LNCaP clone FGC (cell line): ENCODE data around the gene ATG14.
"Not testable (repeated sequence)": the region's sequence is repeated elsewhere in the genome, so short reads cannot be mapped to it uniquely, and the experiment has no call there.

Experiments used
- DNase-seq: peaks from one replicate; pipeline ENCODE4 v3.0.0-alpha.2; 2011; ENCODE audit warnings: low read depth
- H3K4me3 ChIP-seq: 2 replicates; pipeline ENCODE4 v1.5.1; 2011; ENCODE audit warnings: mild to moderate bottlenecking, low read depth, low read length, control low read depth
- TF ChIP-seq, protein P1 (sequence below): IDR thresholded peaks from 2 replicates; pipeline ENCODE4 v1.5.1; 2012; ENCODE audit warnings: mild to moderate bottlenecking; ENCODE audit not compliant: control insufficient read depth, insufficient read depth; ENCODE audit errors: extremely low read depth

The ATG14 gene

DNA sequence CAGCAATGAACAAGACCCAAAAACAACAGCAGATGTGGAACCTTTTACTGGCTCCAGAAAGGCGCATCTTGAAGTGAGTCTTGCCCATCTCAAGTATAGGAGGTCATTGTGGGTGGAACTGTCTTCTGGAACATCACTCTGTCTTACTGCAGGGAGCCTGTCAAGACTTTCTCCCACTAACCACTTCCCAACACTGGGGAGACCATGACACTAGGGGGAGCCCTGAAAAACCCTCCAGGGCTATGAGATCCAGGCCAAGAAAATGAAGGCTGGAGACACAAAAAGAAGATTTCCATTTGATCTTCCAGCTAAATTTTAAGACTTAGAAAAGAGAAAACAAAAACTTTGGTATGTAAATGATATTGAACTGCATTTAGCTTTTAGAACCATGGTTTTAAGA, 13.5 kb upstream of the ATG14 start:
- no peak for DNase-seq
- H3K4me3 ChIP-seq: no peak overlapping the region
- TF ChIP-seq, protein P1, sequence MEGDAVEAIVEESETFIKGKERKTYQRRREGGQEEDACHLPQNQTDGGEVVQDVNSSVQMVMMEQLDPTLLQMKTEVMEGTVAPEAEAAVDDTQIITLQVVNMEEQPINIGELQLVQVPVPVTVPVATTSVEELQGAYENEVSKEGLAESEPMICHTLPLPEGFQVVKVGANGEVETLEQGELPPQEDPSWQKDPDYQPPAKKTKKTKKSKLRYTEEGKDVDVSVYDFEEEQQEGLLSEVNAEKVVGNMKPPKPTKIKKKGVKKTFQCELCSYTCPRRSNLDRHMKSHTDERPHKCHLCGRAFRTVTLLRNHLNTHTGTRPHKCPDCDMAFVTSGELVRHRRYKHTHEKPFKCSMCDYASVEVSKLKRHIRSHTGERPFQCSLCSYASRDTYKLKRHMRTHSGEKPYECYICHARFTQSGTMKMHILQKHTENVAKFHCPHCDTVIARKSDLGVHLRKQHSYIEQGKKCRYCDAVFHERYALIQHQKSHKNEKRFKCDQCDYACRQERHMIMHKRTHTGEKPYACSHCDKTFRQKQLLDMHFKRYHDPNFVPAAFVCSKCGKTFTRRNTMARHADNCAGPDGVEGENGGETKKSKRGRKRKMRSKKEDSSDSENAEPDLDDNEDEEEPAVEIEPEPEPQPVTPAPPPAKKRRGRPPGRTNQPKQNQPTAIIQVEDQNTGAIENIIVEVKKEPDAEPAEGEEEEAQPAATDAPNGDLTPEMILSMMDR: no peak

- TF ChIP-seq, protein P1: no peak
- no peak overlapping the region for H3K4me3 ChIP-seq
- DNase-seq: no peak
Measured at GRCh38 chr14:55423969-55424368, 12.3 kb upstream of the ATG14 start.

GRCh38 chr14:55422338-55422737, 10.7 kb upstream of the ATG14 start:
- H3K4me3 ChIP-seq: not testable (repeated sequence)

GRCh38 chr14:55419663-55420062, 8.0 kb upstream of the ATG14 start:
- no peak for DNase-seq
- TF ChIP-seq, protein P1: no peak

More at GRCh38 chr14:55422338-55422737, 10.7 kb upstream of the ATG14 start:
- DNase-seq: not testable (repeated sequence)

DNA sequence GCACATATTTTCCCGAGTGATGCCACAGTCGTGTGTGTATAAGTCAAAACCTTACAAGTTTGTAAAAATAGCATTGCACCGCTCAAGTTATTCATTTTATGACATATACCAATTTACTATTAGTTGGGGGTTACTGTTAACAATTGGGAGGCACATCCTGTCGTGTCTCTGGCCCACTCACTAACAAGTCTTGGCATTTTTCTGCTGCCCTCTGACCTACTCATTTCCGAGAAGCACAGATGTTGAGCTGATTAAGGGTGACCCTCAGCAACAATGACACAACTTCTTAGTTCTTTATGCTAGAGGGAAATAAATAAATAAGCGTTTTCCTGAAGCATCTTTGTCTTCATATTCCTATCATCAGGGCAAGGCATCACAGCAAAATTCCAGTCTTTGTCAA, 6.8 kb upstream of the ATG14 start:
- TF ChIP-seq, protein P1: no peak
- DNase-seq: no peak
- H3K4me3 ChIP-seq: no peak overlapping the region

More at GRCh38 chr14:55419663-55420062, 8.0 kb upstream of the ATG14 start:
- no peak overlapping the region for H3K4me3 ChIP-seq

- no peak for DNase-seq
- H3K4me3 ChIP-seq: no peak overlapping the region
- TF ChIP-seq, protein P1: no peak
Measured at GRCh38 chr14:55417955-55418354, 6.3 kb upstream of the ATG14 start.

- no peak for DNase-seq
- H3K4me3 ChIP-seq: no peak overlapping the region
- TF ChIP-seq, protein P1: 0 out of 2 replicates have a peak, but pooled peaks have one; percentile 14
Measured at GRCh38 chr14:55416866-55417265, 5.2 kb upstream of the ATG14 start.
